ENCODE data around the gene EFCAB9. TPM values are rescaled to one million over a fixed set of nuclear protein-coding genes. Genes with fewer than 3 reads are reported as not detected.

Gene EFCAB9
- polyA plus RNA-seq, 1 donor from 2014 or later, result not detected

DNA sequence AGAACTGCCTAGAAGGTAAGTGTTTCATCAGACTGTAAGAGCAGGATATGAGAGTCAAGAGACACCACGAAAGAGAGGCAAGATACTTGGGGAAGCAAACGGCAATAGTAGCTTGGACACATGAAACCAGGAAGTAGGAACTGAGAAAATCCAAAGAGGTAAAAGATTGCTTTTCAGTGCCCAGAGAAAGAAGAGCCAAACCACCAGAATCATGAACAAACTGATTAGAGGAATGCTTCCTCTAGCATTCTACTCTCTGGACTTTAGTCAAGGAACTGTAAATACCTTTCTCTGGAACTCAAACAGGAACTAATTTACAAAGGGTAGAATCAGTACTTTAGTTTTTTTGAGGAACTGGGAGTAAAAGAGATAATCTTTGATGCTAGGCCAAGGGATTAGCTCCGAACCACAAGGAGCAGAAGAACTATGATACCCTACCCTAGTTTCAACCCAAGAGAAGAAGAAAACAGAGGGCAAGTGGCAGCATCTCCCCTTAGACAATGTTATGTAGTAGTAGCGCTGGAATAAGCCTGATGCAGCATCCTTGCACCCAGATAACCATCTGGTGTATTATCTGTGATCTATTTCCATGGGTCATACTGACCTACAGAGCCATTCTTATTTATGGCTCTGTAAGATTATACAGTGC lies 41.3 kb downstream of the EFCAB9 start:
- no peak overlapping the region for H2AFZ ChIP-seq (ENCODE audit: low read depth, low read length)
- no peaks in the 10 kb centered on the region for H3K9me3 ChIP-seq (ENCODE audit: low read length)
- no peaks in the 10 kb centered on the region for H4K20me1 ChIP-seq (ENCODE audit: insufficient read depth)
- H3K36me3 ChIP-seq (ENCODE audit: insufficient read depth, low read length), result peaks cover 8% of the 10 kb centered on the region
- H3K9ac ChIP-seq (ENCODE audit: low read length), result no peak overlapping the region
- no peaks in the 10 kb centered on the region for H3F3A ChIP-seq (ENCODE audit: insufficient read depth, low read length, poor library complexity, severe bottlenecking)
- no peaks in the 10 kb centered on the region for H3K27me3 ChIP-seq (ENCODE audit: insufficient read depth, low read depth, low read length)
- no peak overlapping the region for H3K4me2 ChIP-seq (ENCODE audit: low read length)
- H3K9me2 ChIP-seq (ENCODE audit: insufficient read depth, low read length), result no peaks in the 10 kb centered on the region
- H3K4me3 ChIP-seq (ENCODE audit: low read length), result no peak overlapping the region
- TF ChIP-seq EZH2 (IDR thresholded peaks at IDR 0.05; ENCODE audit: borderline replicate concordance, insufficient read depth, low read length, poor library complexity, severe bottlenecking) (no peak), POLR2AphosphoS5 (IDR thresholded peaks at IDR 0.05) (no peak), TAF1 (IDR thresholded peaks at IDR 0.05; ENCODE audit: low read depth) (no peak), MXI1 (conservative IDR thresholded peaks at IDR 0.05; ENCODE audit: poor library complexity, severe bottlenecking) (no peak), RAD21 (conservative IDR thresholded peaks at IDR 0.05) (no peak), EP300 (conservative IDR thresholded peaks at IDR 0.05; ENCODE audit: poor library complexity, severe bottlenecking) (no peak), SMC3 (conservative IDR thresholded peaks at IDR 0.05; ENCODE audit: poor library complexity) (no peak), REST (IDR thresholded peaks at IDR 0.05; ENCODE audit: borderline replicate concordance) (no peak), CTCF (IDR thresholded peaks at IDR 0.05; ENCODE audit: poor library complexity, severe bottlenecking) (no peak)
- no peak overlapping the region for H3K27ac ChIP-seq (ENCODE audit: low read length)
- peaks cover 44% of the 10 kb centered on the region for H3K79me2 ChIP-seq (replicated peaks; ENCODE audit: insufficient read depth, low read length)

DNA sequence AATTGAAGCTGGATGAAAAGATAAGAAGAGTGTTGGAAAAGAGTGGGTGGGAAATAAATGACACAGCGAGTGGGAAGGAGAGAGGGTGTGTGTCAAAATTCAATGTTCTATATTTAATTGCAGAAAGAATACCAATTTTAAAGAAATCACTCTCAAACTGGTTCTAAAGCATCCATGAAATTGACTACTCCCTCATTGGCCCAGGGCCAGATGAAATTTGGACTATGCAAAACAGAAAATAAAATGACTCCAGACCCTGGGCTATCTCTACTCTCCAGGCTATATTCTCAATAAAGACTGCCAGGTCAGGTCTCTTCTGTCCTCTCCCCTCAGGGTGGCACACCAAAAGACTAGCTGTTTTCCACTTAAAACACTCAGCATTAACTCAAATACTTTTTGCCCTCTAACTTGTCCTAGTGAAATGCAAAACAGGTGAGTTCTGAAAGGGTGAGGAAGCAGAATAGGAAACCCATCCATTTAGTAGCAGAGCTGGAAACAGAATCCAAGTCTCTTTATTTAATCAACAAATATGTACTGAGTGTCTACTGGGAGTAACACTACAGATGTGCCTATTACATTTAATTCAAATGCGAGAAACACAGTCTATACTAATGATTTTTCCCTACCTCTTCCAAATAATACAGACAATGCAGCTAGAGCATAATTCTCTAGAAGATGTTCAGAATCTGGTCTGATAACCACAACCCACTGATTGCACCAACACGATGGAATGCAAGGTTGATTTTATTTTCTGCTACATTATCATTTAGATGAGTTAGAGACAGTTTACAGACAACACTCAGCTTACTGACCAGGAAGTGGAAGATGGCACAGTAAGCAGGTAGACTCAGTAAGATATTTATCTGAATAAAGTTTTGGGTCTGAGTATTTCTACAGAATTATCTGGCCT lies 42.1 kb downstream of the EFCAB9 start:
- H4K20me1 ChIP-seq (ENCODE audit: insufficient read depth), result no peaks in the 10 kb centered on the region

More for the DNA sequence above, 42.1 kb downstream of the EFCAB9 start:
- H3K27me3 ChIP-seq (ENCODE audit: insufficient read depth, low read depth, low read length), result no peaks in the 10 kb centered on the region
- H3K9me3 ChIP-seq (ENCODE audit: low read length), result no peaks in the 10 kb centered on the region
- peaks cover 51% of the 10 kb centered on the region for H3K79me2 ChIP-seq (replicated peaks; ENCODE audit: insufficient read depth, low read length)
- no peak overlapping the region for H2AFZ ChIP-seq (ENCODE audit: low read depth, low read length)
- H3K9ac ChIP-seq (ENCODE audit: low read length), result no peak overlapping the region
- no peaks in the 10 kb centered on the region for H3K9me2 ChIP-seq (ENCODE audit: insufficient read depth, low read length)
- H3K4me3 ChIP-seq (ENCODE audit: low read length), result no peak overlapping the region
- no peak for TF ChIP-seq EZH2 (IDR thresholded peaks at IDR 0.05; ENCODE audit: borderline replicate concordance, insufficient read depth, low read length, poor library complexity, severe bottlenecking)
- TF ChIP-seq MXI1 (conservative IDR thresholded peaks at IDR 0.05; ENCODE audit: poor library complexity, severe bottlenecking), result no peak
- no peak for TF ChIP-seq REST (IDR thresholded peaks at IDR 0.05; ENCODE audit: borderline replicate concordance)
- TF ChIP-seq CTCF (IDR thresholded peaks at IDR 0.05; ENCODE audit: poor library complexity, severe bottlenecking), result no peak
- no peak for TF ChIP-seq TAF1 (IDR thresholded peaks at IDR 0.05; ENCODE audit: low read depth)
- no peak for TF ChIP-seq SMC3 (conservative IDR thresholded peaks at IDR 0.05; ENCODE audit: poor library complexity)
- TF ChIP-seq POLR2AphosphoS5 (IDR thresholded peaks at IDR 0.05), result no peak
- no peak for TF ChIP-seq EP300 (conservative IDR thresholded peaks at IDR 0.05; ENCODE audit: poor library complexity, severe bottlenecking)
- TF ChIP-seq RAD21 (conservative IDR thresholded peaks at IDR 0.05), result no peak
- H3K27ac ChIP-seq (ENCODE audit: low read length), result no peak overlapping the region
- H3K4me2 ChIP-seq (ENCODE audit: low read length), result no peak overlapping the region
- H3K36me3 ChIP-seq (ENCODE audit: insufficient read depth, low read length), result peaks cover 8% of the 10 kb centered on the region
- no peaks in the 10 kb centered on the region for H3F3A ChIP-seq (ENCODE audit: insufficient read depth, low read length, poor library complexity, severe bottlenecking)

Measured in neural cell (in vitro differentiated cells).